Lung (tissue), 12 donors: ENCODE results near the gene OR56A5. TPM values are rescaled to one million over a fixed set of nuclear protein-coding genes. Genes with fewer than 3 reads are reported as not detected.

ENCODE experiments used
- ATAC-seq: fragments of 200-7000 bp; cut with Tn5 transposase; one replicate; pipeline ENCODE4 v1.9.1; 2020; ENCODE audit warnings: moderate number of reproducible peaks; ENCODE audit not compliant: insufficient read depth, low FRiP score
- DNase-seq, 3 donors: peaks; one replicate each; pipeline ENCODE4 v3.0.0-alpha.2; 2013 to 2017
- H3K27ac ChIP-seq, 2 donors: one replicate each; pipeline ENCODE4 v1.5.1; 2013; ENCODE audit warnings: mild to moderate bottlenecking in 2 of 2, moderate library complexity in 2 of 2, control low read depth in 1 of 2, inconsistent platforms in 1 of 2, low read depth in 1 of 2, low read length in 1 of 2
- H3K27me3 ChIP-seq, 3 donors: one replicate each; pipeline ENCODE4 v1.5.1; 2013; ENCODE audit warnings: low read length in 2 of 3; ENCODE audit not compliant: control insufficient read depth in 3 of 3, insufficient read depth in 3 of 3
- H3K36me3 ChIP-seq, 4 donors: one replicate each; pipeline ENCODE4 v1.5.1; 2013; ENCODE audit warnings: low read length in 4 of 4, mild to moderate bottlenecking in 1 of 4, moderate library complexity in 1 of 4; ENCODE audit not compliant: control insufficient read depth in 4 of 4, insufficient read depth in 4 of 4
- H3K4me1 ChIP-seq, 5 donors: one replicate each; pipeline ENCODE4 v1.5.1; 2013; ENCODE audit warnings: low read length in 5 of 5, mild to moderate bottlenecking in 2 of 5, moderate library complexity in 1 of 5; ENCODE audit not compliant: control insufficient read depth in 5 of 5, insufficient read depth in 5 of 5
- H3K4me3 ChIP-seq: one replicate; pipeline ENCODE4 v1.5.1; 2013; ENCODE audit warnings: mild to moderate bottlenecking, control low read depth, moderate library complexity
- H3K9ac ChIP-seq, 2 donors: one replicate each; pipeline ENCODE4 v1.5.1; 2013; ENCODE audit warnings: low read length in 2 of 2, control low read depth in 1 of 2; ENCODE audit not compliant: insufficient read depth in 1 of 2
- H3K9me3 ChIP-seq, 4 donors: one replicate each; pipeline ENCODE4 v1.5.1; 2013; ENCODE audit warnings: low read length in 3 of 4, mild to moderate bottlenecking in 1 of 4, moderate library complexity in 1 of 4; ENCODE audit not compliant: control insufficient read depth in 4 of 4, insufficient read depth in 3 of 4
- CTCF ChIP-seq: IDR thresholded peaks from 2 replicates; pipeline ENCODE4 v1.5.1; 2012; ENCODE audit warnings: mild to moderate bottlenecking; ENCODE audit errors: control extremely low read depth, extremely low read depth
- WGBS, 2 donors: extraction: QIAGEN DNeasy Blood & Tissue Kit; methylation state at CpG; one replicate each; pipeline ENCODE4 v1.1.7; 2013; 5-methylcytosine and 5-hydroxymethylcytosine counted together
- polyA plus RNA-seq, 2 donors: library from polyadenylated mRNA; stranded (reverse); fragments of 200-250 nt; gene quantifications; one replicate each; pipeline ENCODE4 v1.2.1, GENCODE V29; 2013
- total RNA-seq, 2 donors: library from RNA; depleted of rRNA in 1 of 2; stranded (reverse); fragments of >200 nt in 1 of 2; gene quantifications; one replicate each; pipeline ENCODE4 v1.2.1, GENCODE V29; 2014 to 2021
- donor health status: control.
- donor health status: control.
- donor health status: Bipolar disorder and iron deficiency.
- donor health status: healthy.
- donor health status: DM: yes; HTN: yes; CAD: no.

Gene OR56A5
- total and polyA plus RNA-seq, 4 donors, result not detected

GRCh38 chr11:5928811-5929210 is 39.5 kb downstream of the OR56A5 start:
- Histone ChIP-seq H3K27me3 (no peaks in the 10 kb centered on the region), H3K36me3 (no peaks in the 10 kb centered on the region), H3K4me1 (no peaks in the 10 kb centered on the region), H3K9ac (no peak overlapping the region), H3K4me3 (no peak overlapping the region), H3K9me3 (peaks cover 0 to 7% (median 3%) of the 10 kb centered on the region in 4 donors), H3K27ac (no peak overlapping the region)
- ATAC-seq (no peak), DNase-seq (no peak)
- TF ChIP-seq CTCF, result no peak
- 87 to 89% methylated on average over 15 of the region's 15 CpGs for WGBS, 2 donors

DNA sequence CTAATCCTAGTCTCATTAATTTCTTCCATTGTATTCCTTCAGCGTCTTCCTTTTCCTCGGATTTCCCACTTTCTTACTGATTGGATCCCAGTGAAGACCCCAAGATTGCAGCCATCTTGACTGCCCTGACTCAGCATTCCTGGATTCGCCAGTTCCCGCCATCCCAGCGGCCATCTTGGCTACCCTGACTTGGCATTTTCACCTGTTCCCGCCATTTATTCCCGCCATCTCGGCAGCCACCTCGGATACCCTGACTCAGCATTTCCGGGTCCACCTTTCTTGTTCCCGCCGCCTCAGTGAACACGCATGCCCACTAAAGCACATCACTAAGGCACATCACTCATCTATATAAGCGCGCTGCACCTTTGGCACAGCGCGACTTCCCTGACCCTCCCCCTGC is 40.0 kb downstream of the OR56A5 start:
- no peak for ATAC-seq
- peaks cover 0 to 11% (median 3%) of the 10 kb centered on the region in 4 donors for H3K9me3 ChIP-seq
- no peaks in the 10 kb centered on the region for H3K36me3 ChIP-seq
- H3K27me3 ChIP-seq, result no peaks in the 10 kb centered on the region
- 95 to 97% methylated on average over 17 of the region's 17 CpGs for WGBS, 2 donors
- no peaks in the 10 kb centered on the region for H3K4me1 ChIP-seq
- no peak for TF ChIP-seq CTCF
- DNase-seq, result no peak
- H3K27ac ChIP-seq, result no peak overlapping the region
- no peak overlapping the region for H3K4me3 ChIP-seq
- H3K9ac ChIP-seq, result no peak overlapping the region

DNA sequence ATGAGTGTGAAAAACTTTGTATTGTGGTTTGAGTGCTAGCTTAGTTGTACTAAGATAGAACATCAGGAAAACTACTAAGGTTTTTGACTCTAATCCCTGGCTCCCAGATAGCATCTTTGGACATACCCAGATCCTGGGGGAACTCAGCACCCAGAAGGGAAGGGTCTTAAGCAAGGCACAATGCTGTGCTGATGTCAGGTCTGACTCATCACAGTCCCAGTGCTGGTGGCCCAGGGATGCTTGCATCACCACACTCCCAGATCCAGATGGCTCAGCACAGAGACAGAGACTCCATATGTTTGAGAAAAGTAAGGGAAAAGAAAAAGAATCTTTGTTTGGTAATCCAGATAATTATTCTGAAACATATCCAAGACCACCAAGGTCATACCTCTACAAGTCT is 44.5 kb downstream of the OR56A5 start:
- no peak overlapping the region for H3K9ac ChIP-seq
- no peak overlapping the region for H3K4me3 ChIP-seq
- no peak overlapping the region for H3K27ac ChIP-seq
- ATAC-seq (no peak), DNase-seq (no peak)
- no peaks in the 10 kb centered on the region for H3K27me3 ChIP-seq
- H3K36me3 ChIP-seq, result no peaks in the 10 kb centered on the region
- H3K9me3 ChIP-seq, result peaks cover 0 to 8% (median 4%) of the 10 kb centered on the region in 4 donors
- no peaks in the 10 kb centered on the region for H3K4me1 ChIP-seq
- no peak for TF ChIP-seq CTCF

- Histone ChIP-seq H3K4me1 (no peaks in the 10 kb centered on the region), H3K9me3 (peaks cover 0 to 8% (median 4%) of the 10 kb centered on the region in 4 donors), H3K27me3 (no peaks in the 10 kb centered on the region), H3K9ac (no peak overlapping the region), H3K27ac (no peak overlapping the region), H3K4me3 (no peak overlapping the region), H3K36me3 (no peaks in the 10 kb centered on the region)
- no peak for ATAC-seq
- DNase-seq, result no peak
- TF ChIP-seq CTCF, result no peak
These were observed 44.9 kb downstream of the OR56A5 start for GRCh38 chr11:5923427-5923776.
